ENCODE measurements around the gene CEMIP. TPM values are rescaled to one million over a fixed set of nuclear protein-coding genes. Genes with fewer than 3 reads are reported as not detected.

The CEMIP gene
- total and polyA plus RNA-seq, 2 of the 8 experiments (the other 6 are each of a cell fraction or from before 2014, with no cell fraction given) = 0.11 to 0.60 TPM

DNA sequence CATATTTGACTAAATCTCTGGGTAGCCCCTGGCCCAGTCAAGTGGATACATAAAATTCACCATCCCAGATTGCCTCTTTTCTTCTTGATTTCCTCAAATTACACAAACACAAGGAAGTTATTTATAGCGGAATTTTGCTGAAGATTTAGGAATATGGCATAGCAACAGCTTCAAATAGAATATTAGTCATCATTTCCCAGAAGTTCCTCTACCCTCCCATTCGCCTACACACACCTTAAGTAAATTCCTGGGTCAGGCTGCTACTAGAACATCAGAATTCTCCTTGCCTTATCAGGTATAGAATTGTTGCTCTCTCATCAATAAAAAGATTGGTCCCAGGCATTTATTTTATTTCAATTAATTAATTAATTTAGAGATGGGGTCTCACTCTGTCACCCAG, 178.8 kb downstream of the CEMIP start (continued):
- no peak for TF ChIP-seq JUN (IDR thresholded peaks at IDR 0.05; ENCODE audit: low read depth, low read length)
- TF ChIP-seq PHF8 (conservative IDR thresholded peaks at IDR 0.05; ENCODE audit: low read depth, low read length) = no peak
- no peak for TF ChIP-seq GABPA (IDR thresholded peaks at IDR 0.05; ENCODE audit: borderline replicate concordance, insufficient read depth, low read length)
- TF ChIP-seq BCL11A (IDR thresholded peaks at IDR 0.05; ENCODE audit: low read depth in 2 of 2, low read length in 2 of 2) = no peak
